Measurements from ENCODE around the gene NKX2-3. TPM values are rescaled to one million over a fixed set of nuclear protein-coding genes. Genes with fewer than 3 reads are reported as not detected.

NKX2-3 gene
- not detected for total RNA-seq
- polyA plus RNA-seq = not detected
- total RNA-seq = not detected

GRCh38 chr10:99532687-99533495, at the start of gene NKX2-3:
Gene NKX2-3 (plus strand): TSS chr10:99532942. CDS start chr10:99533132, 190 bp downstream.
- peak within 1 kb of the TSS; percentile 18 to 70 (median 52) for H3K4me3 Mint-ChIP-seq
- H3K9me3 ChIP-seq (ENCODE audit: control insufficient read depth in 2 of 3, low read length in 3 of 3) = no peaks in the 10 kb centered on the region
- ChIA-PET POLR2A (no interaction called here), CTCF (no interaction called here)
- no peaks in the 10 kb centered on the region for H3K36me3 ChIP-seq (ENCODE audit: control insufficient read depth in 2 of 3, insufficient read depth in 3 of 3, low read length in 3 of 3)
- peaks cover 0 to 5% (median 0%) of the 10 kb centered on the region in 11 donors for H3K9me3 Mint-ChIP-seq
- no peak within 1 kb of the TSS for H3K27ac ChIP-seq (ENCODE audit: low read depth, low read length)
- intact Hi-C loops (cut with micrococcal nuclease) = loop anchor here in 1 of 2 donors (5.0 kb wide), 1 partner anchor 301 kb away; no protein-coding TSS in a partner anchor
- H3K4me1 ChIP-seq (ENCODE audit: control insufficient read depth in 2 of 2, insufficient read depth in 2 of 2, low read length in 2 of 2) = peaks cover 0 to 10% of the 10 kb centered on the region in 2 donors
- H3K4me3 ChIP-seq (ENCODE audit: low read length) = no peak within 1 kb of the TSS
- H3K4me1 Mint-ChIP-seq = peaks cover 33 to 65% (median 50%) of the 10 kb centered on the region in 7 donors
- peaks cover 0 to 6% (median 4%) of the 10 kb centered on the region in 5 donors for H3K36me3 Mint-ChIP-seq
- H3K27me3 Mint-ChIP-seq = peaks cover 73 to 94% (median 85%) of the 10 kb centered on the region in 5 donors
- H3K27ac Mint-ChIP-seq = peak within 1 kb of the TSS in 1 of 9 donors; percentile 71
- no peak for DNase-seq
- peak; percentile 59 for ATAC-seq
- peaks cover 5 to 30% of the 10 kb centered on the region in 2 donors for H3K27me3 ChIP-seq (ENCODE audit: control insufficient read depth in 2 of 2, insufficient read depth in 2 of 2, low read length in 2 of 2)

- Mint-ChIP-seq H3K9me3 (peaks cover 0 to 8% (median 0%) of the 10 kb centered on the region in 11 donors), H3K36me3 (peaks cover 0 to 4% (median 0%) of the 10 kb centered on the region in 5 donors), H3K27ac (no peak overlapping the region), H3K4me3 (no peak overlapping the region), H3K27me3 (peaks cover 25 to 53% (median 48%) of the 10 kb centered on the region in 5 donors), H3K4me1 (peaks cover 0 to 5% (median 0%) of the 10 kb centered on the region in 7 donors)
- ATAC-seq = no peak
- Histone ChIP-seq H3K27me3 (ENCODE audit: control insufficient read depth in 2 of 2, insufficient read depth in 2 of 2, low read length in 2 of 2) (no peaks in the 10 kb centered on the region), H3K4me1 (ENCODE audit: control insufficient read depth in 2 of 2, insufficient read depth in 2 of 2, low read length in 2 of 2) (no peaks in the 10 kb centered on the region), H3K27ac (ENCODE audit: low read depth, low read length) (no peak overlapping the region), H3K4me3 (ENCODE audit: low read length) (no peak overlapping the region), H3K9me3 (ENCODE audit: control insufficient read depth in 2 of 3, low read length in 3 of 3) (no peaks in the 10 kb centered on the region), H3K36me3 (ENCODE audit: control insufficient read depth in 2 of 3, insufficient read depth in 3 of 3, low read length in 3 of 3) (no peaks in the 10 kb centered on the region)
- no peak for DNase-seq
- ChIA-PET POLR2A (no interaction called here), CTCF (no interaction called here)
- intact Hi-C loops (cut with micrococcal nuclease) = no loop called here
These were observed 47.8 kb upstream of the NKX2-3 start for GRCh38 chr10:99484626-99485581.

- Mint-ChIP-seq H3K27me3 (peaks cover 29 to 59% (median 52%) of the 10 kb centered on the region in 5 donors), H3K4me3 (no peak overlapping the region), H3K4me1 (peaks cover 0 to 5% (median 0%) of the 10 kb centered on the region in 7 donors), H3K9me3 (peaks cover 0 to 3% (median 0%) of the 10 kb centered on the region in 11 donors), H3K36me3 (peaks cover 0 to 4% (median 0%) of the 10 kb centered on the region in 5 donors), H3K27ac (no peak overlapping the region)
- H3K9me3 ChIP-seq (ENCODE audit: control insufficient read depth in 2 of 3, low read length in 3 of 3) = no peaks in the 10 kb centered on the region
- intact Hi-C loops (cut with micrococcal nuclease) = no loop called here
- no peak overlapping the region for H3K4me3 ChIP-seq (ENCODE audit: low read length)
- ChIA-PET CTCF (no interaction called here), POLR2A (no interaction called here)
- H3K36me3 ChIP-seq (ENCODE audit: control insufficient read depth in 2 of 3, insufficient read depth in 3 of 3, low read length in 3 of 3) = no peaks in the 10 kb centered on the region
- no peak for DNase-seq
- no peak for ATAC-seq
- H3K4me1 ChIP-seq (ENCODE audit: control insufficient read depth in 2 of 2, insufficient read depth in 2 of 2, low read length in 2 of 2) = no peaks in the 10 kb centered on the region
- H3K27me3 ChIP-seq (ENCODE audit: control insufficient read depth in 2 of 2, insufficient read depth in 2 of 2, low read length in 2 of 2) = no peaks in the 10 kb centered on the region
- H3K27ac ChIP-seq (ENCODE audit: low read depth, low read length) = no peak overlapping the region
These were observed 45.5 kb upstream of the NKX2-3 start for GRCh38 chr10:99487125-99487807.

GRCh38 chr10:99489271-99489670, 43.5 kb upstream of the NKX2-3 start:
- CTCF ChIA-PET = no interaction called here
- intact Hi-C loops (cut with micrococcal nuclease) = no loop called here
- POLR2A ChIA-PET = no interaction called here
- H3K4me1 Mint-ChIP-seq = peaks cover 0 to 5% (median 0%) of the 10 kb centered on the region in 7 donors
- Histone ChIP-seq H3K27me3 (ENCODE audit: control insufficient read depth in 2 of 2, insufficient read depth in 2 of 2, low read length in 2 of 2) (no peaks in the 10 kb centered on the region), H3K36me3 (ENCODE audit: control insufficient read depth in 2 of 3, insufficient read depth in 3 of 3, low read length in 3 of 3) (no peaks in the 10 kb centered on the region), H3K9me3 (ENCODE audit: control insufficient read depth in 2 of 3, low read length in 3 of 3) (no peaks in the 10 kb centered on the region), H3K4me3 (ENCODE audit: low read length) (no peak overlapping the region), H3K27ac (ENCODE audit: low read depth, low read length) (no peak overlapping the region), H3K4me1 (ENCODE audit: control insufficient read depth in 2 of 2, insufficient read depth in 2 of 2, low read length in 2 of 2) (no peaks in the 10 kb centered on the region)
- peaks cover 0 to 3% (median 0%) of the 10 kb centered on the region in 11 donors for H3K9me3 Mint-ChIP-seq
- peaks cover 0 to 4% (median 0%) of the 10 kb centered on the region in 5 donors for H3K36me3 Mint-ChIP-seq
- peaks cover 33 to 57% (median 44%) of the 10 kb centered on the region in 5 donors for H3K27me3 Mint-ChIP-seq
- H3K27ac Mint-ChIP-seq = no peak overlapping the region
- ATAC-seq (no peak), DNase-seq (no peak)
- no peak overlapping the region for H3K4me3 Mint-ChIP-seq

GRCh38 chr10:99497343-99498025, 35.3 kb upstream of the NKX2-3 start:
- Histone ChIP-seq H3K9me3 (ENCODE audit: control insufficient read depth in 2 of 3, low read length in 3 of 3) (peaks cover 0 to 7% (median 0%) of the 10 kb centered on the region in 3 experiments), H3K36me3 (ENCODE audit: control insufficient read depth in 2 of 3, insufficient read depth in 3 of 3, low read length in 3 of 3) (no peaks in the 10 kb centered on the region), H3K27ac (ENCODE audit: low read depth, low read length) (no peak overlapping the region), H3K27me3 (ENCODE audit: control insufficient read depth in 2 of 2, insufficient read depth in 2 of 2, low read length in 2 of 2) (no peaks in the 10 kb centered on the region), H3K4me1 (ENCODE audit: control insufficient read depth in 2 of 2, insufficient read depth in 2 of 2, low read length in 2 of 2) (no peaks in the 10 kb centered on the region), H3K4me3 (ENCODE audit: low read length) (no peak overlapping the region)
- ChIA-PET CTCF (no interaction called here), POLR2A (no interaction called here)
- ATAC-seq (no peak), DNase-seq (no peak)
- Mint-ChIP-seq H3K36me3 (peaks cover 0 to 5% (median 0%) of the 10 kb centered on the region in 5 donors), H3K27me3 (peaks cover 12 to 55% (median 28%) of the 10 kb centered on the region in 5 donors), H3K27ac (no peak overlapping the region), H3K4me1 (no peaks in the 10 kb centered on the region), H3K4me3 (no peak overlapping the region), H3K9me3 (peaks cover 0 to 22% (median 8%) of the 10 kb centered on the region in 11 donors)
- intact Hi-C loops (cut with micrococcal nuclease) = no loop called here

- intact Hi-C loops (cut with micrococcal nuclease) = no loop called here
- Mint-ChIP-seq H3K27me3 (peaks cover 14 to 56% (median 49%) of the 10 kb centered on the region in 5 donors), H3K9me3 (peaks cover 0 to 10% (median 4%) of the 10 kb centered on the region in 11 donors), H3K4me1 (no peaks in the 10 kb centered on the region), H3K36me3 (peaks cover 0 to 8% (median 0%) of the 10 kb centered on the region in 5 donors), H3K4me3 (no peak overlapping the region), H3K27ac (no peak overlapping the region)
- Histone ChIP-seq H3K27me3 (ENCODE audit: control insufficient read depth in 2 of 2, insufficient read depth in 2 of 2, low read length in 2 of 2) (no peaks in the 10 kb centered on the region), H3K27ac (ENCODE audit: low read depth, low read length) (no peak overlapping the region), H3K36me3 (ENCODE audit: control insufficient read depth in 2 of 3, insufficient read depth in 3 of 3, low read length in 3 of 3) (no peaks in the 10 kb centered on the region), H3K4me1 (ENCODE audit: control insufficient read depth in 2 of 2, insufficient read depth in 2 of 2, low read length in 2 of 2) (no peaks in the 10 kb centered on the region), H3K9me3 (ENCODE audit: control insufficient read depth in 2 of 3, low read length in 3 of 3) (no peaks in the 10 kb centered on the region), H3K4me3 (ENCODE audit: low read length) (no peak overlapping the region)
- POLR2A ChIA-PET = no interaction called here
- DNase-seq = no peak
- ATAC-seq = no peak
- CTCF ChIA-PET = no interaction called here
These were observed 26.3 kb upstream of the NKX2-3 start for GRCh38 chr10:99506416-99506815.

Measured in naive thymus-derived CD4-positive, alpha-beta T cell (primary cell).